Skeletal muscle cell (primary cell): Measurements from ENCODE around the gene CDK14.

Experiments
- DNase-seq: peaks from one replicate; pipeline ENCODE4 v3.0.0-alpha.2; 2010; ENCODE audit warnings: low read depth
- H3K4me3 ChIP-seq: 2 replicates; pipeline ENCODE4 v1.5.1; 2011; ENCODE audit warnings: low read depth, mild to moderate bottlenecking, control low read depth, low read length, moderate library complexity

The CDK14 gene

GRCh38 chr7:90817846-90818245 is 221.7 kb downstream of the CDK14 start:
- no peak for DNase-seq
- H3K4me3 ChIP-seq: no peak overlapping the region

- DNase-seq: no peak
- H3K4me3 ChIP-seq: no peak overlapping the region
Observed at GRCh38 chr7:90818341-90818740, 222.2 kb downstream of the CDK14 start.

DNA sequence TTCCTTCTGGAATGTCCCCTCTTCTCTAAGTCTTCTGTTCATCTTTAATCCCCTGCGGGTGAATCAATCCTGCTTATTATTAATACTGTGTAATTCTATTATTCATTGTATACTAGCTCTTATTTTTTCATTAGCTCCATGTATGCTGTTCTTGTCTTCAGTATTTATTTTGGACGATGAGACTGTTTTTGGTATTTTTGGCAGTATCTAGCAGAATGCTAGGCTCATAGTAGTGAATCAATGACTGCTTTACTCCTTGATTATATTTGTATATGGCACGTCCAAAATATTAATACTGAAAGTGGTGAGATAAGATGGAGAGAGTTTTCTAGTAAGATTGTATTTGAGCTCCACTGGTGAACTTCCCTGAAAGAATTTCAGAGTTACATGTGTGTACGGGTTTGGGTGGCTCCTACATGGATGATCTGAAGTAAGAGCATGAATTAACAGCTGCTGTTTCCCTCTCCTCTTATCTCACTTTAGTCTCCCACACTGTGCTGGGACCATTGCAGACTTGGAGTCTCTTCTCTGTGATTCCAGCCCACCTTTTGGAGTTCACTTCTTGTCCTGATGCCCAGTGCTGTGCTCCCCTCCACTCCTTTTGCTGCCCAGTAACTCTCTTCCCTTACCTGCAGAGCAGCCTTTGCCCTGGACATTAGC is 226.0 kb downstream of the CDK14 start:
- H3K4me3 ChIP-seq: no peak overlapping the region
- DNase-seq: no peak

GRCh38 chr7:90824386-90825307 is 228.5 kb downstream of the CDK14 start:
- peak; percentile 92 for DNase-seq

GRCh38 chr7:90825779-90826178 is 229.7 kb downstream of the CDK14 start:
- H3K4me3 ChIP-seq: no peak overlapping the region
- DNase-seq: peak; percentile 60

More at GRCh38 chr7:90824386-90825307, 228.5 kb downstream of the CDK14 start:
- H3K4me3 ChIP-seq: no peak overlapping the region

DNA sequence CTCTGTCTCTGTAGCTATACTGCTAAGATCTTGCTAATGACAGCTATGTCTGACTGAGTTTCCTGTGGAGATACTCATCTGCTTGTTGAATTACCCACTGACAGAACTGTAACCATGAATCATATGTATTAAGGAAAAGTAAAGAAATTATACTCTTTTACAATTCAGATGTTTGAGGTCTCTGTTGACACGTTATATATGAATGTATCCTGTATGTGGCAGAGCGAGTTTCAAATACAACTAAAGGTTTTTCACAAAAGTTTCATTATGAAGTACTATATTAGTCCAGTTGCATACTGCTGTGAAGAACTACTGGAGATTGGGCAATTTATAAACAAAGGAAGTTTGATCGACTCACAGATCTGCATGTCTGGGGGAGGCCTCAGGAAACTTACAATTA is 232.5 kb downstream of the CDK14 start:
- DNase-seq: no peak
- no peak overlapping the region for H3K4me3 ChIP-seq

GRCh38 chr7:90830308-90830707 is 234.2 kb downstream of the CDK14 start:
- no peak for DNase-seq
- H3K4me3 ChIP-seq: no peak overlapping the region

GRCh38 chr7:90832726-90833125 is 236.6 kb downstream of the CDK14 start:
- DNase-seq: no peak

GRCh38 chr7:90833443-90833842 is 237.3 kb downstream of the CDK14 start:
- no peak for DNase-seq
- H3K4me3 ChIP-seq: no peak overlapping the region

More at GRCh38 chr7:90832726-90833125, 236.6 kb downstream of the CDK14 start:
- no peak overlapping the region for H3K4me3 ChIP-seq

GRCh38 chr7:90834771-90835170 is 238.7 kb downstream of the CDK14 start:
- H3K4me3 ChIP-seq: no peak overlapping the region
- DNase-seq: no peak

GRCh38 chr7:90835861-90836260 is 239.7 kb downstream of the CDK14 start:
- no peak overlapping the region for H3K4me3 ChIP-seq
- no peak for DNase-seq

DNA sequence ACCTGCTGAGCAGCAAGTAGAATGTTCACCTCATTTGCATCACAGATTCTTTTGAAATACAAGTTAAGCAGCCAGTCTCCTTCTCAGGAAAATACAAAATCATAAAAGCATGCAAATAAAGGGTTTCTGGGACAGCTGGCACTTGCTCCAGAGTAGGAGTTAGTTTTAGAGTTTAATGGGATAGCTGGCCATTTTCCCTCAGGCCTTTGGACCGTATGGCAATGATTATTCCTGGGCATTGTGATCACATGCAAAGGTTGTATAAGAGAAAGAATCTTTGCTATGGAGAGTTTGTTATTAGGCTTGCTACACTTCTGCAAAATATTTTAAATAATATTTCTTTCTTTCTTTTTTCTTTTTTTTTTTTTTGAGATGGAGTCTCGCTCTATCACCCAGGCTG is 240.8 kb downstream of the CDK14 start:
- no peak overlapping the region for H3K4me3 ChIP-seq
- DNase-seq: no peak

DNA sequence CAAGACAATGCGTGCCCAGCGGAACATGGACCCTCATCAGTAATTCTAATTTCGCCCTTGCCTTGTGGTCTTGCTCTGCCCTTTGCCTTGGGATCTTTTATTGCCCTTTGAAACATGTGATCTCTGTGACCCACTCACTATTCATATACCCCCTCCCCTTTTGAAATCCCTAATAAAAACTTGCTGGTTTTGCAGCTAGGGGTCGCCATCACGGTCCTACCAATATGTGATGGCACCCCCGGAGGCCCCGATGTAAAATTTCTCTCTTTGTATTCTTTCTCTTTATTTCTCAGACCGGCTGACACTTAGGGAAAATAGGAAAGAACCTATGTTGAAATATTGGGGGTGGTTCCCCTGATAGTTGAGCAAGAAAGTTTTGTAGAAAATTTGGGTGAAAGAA is 242.7 kb downstream of the CDK14 start:
- DNase-seq: no peak
- no peak overlapping the region for H3K4me3 ChIP-seq

DNA sequence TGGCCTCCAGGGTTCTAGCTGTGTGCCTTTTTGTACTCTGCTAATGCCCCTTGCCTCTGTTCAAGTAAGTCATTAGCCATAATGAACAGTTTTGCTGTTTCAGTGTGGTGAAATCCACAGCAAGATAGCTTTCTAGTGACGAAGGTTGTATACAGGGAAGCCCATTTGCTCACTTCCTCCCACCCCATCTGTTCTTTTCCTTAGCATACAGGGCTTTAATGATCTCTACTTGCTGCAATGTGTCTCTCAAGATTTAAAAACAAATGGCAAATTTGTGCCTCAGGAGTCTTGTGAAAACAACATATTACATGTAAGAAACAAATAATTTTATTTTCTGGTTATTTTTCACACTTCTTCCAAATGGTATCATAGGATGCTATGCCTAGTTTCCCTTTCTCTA is 243.2 kb downstream of the CDK14 start:
- no peak overlapping the region for H3K4me3 ChIP-seq

GRCh38 chr7:90839727-90840291 is 243.7 kb downstream of the CDK14 start:
- no peak for DNase-seq
- H3K4me3 ChIP-seq: no peak overlapping the region

More for the DNA sequence above, 243.2 kb downstream of the CDK14 start:
- DNase-seq: no peak

DNA sequence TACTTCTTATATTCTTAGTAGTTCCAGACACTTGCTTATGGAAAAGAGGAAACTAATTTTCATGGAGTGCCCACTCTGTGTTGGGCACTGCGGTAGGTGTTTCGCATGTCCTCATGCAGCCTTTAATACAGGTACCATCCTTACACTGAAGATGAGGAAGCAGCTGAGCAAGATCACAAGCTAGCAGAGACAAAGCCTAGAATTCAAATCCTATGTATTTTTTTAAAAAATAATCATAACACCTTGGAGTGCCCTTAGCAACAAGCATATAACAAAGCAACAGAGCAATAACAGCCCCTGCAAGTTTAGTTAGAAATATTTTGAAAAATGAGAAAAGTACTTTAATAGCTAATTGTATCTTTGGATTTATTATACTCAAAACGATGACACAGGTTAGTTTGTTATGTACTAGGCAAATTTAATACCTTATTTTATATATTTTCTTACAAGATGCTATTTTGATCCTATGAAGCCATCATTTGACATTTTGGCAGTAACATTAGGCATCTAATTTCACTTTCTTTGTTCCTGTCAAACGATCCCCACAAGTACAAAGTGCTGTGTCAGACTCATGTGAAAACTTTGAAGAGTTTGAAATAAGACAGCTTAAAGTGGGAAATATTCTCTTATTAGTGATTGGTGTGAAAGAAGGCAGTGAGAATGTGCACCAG is 245.8 kb downstream of the CDK14 start:
- no peak for DNase-seq
- no peak overlapping the region for H3K4me3 ChIP-seq

DNA sequence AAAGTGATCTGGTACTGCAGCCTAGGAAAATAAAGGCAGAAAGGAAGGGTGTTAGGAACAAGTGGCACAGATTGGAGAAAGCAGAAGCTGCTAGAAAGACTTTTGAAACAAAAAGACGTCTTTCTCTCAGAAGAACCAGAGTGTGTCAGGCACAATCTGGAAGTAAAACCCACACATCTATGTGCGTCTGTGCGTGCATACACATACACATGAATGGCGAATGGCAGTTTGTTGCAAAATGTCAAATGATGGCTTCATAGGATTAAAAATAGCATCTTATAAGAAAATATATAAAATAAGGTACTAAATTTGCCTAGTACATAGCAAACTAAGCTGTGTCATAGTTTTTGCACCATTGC is 246.3 kb downstream of the CDK14 start:
- H3K4me3 ChIP-seq: no peak overlapping the region
- no peak for DNase-seq

DNA sequence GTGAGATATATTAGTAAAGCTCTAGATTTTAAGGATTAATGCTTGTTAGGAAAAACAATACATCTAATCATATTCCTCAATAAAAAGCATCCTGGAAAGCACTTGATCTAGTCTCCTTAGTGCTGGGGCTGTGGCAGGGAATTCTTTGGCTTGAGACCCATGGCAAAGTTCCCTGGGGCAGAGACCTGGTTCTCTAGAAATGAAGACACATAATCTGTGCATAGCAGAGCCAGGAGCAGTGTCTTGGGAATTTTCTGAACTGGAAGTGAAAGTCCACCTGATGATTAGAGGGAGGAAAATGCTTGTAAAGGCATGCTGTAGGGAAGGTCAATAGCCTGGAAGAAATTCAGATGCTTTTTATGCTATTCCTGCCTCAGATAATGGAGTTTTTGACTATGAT is 247.4 kb downstream of the CDK14 start:
- no peak overlapping the region for H3K4me3 ChIP-seq
- no peak for DNase-seq

DNA sequence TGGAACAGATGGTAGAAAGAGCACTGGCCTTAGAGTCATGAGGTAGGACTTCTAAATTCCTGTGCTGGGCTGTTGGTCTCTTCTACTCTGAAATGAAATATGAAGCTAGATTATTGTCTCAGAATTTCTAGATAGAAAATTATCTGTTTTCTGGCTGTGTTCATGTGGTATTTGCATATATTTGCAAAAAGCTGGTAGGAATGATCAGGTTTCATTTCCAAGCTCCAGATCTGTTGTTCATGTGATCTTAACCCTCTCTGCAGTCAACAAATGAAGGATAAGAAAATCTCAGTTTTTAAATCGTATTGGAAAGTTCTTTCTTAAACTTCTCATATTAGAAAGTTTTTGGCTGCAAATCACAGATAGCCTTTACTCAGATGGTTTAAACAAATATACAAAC is 248.3 kb downstream of the CDK14 start:
- H3K4me3 ChIP-seq: no peak overlapping the region
- DNase-seq: no peak

DNA sequence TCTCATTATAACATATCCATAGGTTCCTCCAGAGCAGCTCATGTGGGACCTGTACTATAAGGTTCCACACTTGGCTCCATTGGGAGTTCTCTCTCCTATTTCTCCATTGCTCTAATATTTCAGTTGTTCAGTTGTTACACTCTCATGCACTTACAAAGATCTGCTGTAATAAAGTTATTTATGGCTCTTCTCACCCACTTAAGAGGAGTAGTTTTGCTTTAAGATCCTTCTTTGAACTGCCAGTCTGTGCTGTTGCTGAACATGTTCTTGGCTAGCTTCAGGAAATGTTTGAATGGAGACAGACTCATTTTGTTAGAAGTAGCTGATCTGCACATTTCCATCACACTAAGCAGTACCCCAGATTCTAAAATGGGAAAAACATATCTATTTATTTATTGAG is 250.1 kb downstream of the CDK14 start:
- H3K4me3 ChIP-seq: no peak overlapping the region
- DNase-seq: no peak
